SW 1271 (cell line): ENCODE data around the gene NDUFS2.
A peak's percentile ranks its signal among the peaks of the same experiment; 100 is the strongest.

Source experiments
- DNase-seq, 2 experiments: peaks; one replicate each; lab custom pipeline; 2025; lab: John Stamatoyannopoulos, UW

The NDUFS2 gene

DNA sequence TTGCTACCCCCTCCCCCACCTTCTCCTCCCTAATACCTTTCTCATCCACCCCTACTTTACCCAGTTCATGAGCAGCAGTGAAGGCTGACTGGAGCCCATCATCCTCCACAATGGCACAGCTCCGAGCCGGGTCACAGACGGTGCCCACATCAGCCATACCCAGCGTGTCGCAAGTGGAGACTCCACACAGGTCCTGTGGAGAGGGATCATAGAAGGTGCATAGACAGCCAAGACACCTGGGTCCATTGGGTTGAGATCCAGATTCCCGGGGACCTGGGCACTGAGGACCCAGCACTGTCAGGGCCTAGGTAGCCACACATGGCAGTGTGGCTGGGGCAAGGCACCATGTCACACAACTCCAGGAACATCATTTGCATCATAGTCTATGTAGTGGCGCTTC, 6.1 kb upstream of the NDUFS2 start:
- DNase-seq: no peak

- no peak for DNase-seq
Measured at GRCh38 chr1:161196521-161197451, 5.4 kb upstream of the NDUFS2 start.

- no peak for DNase-seq
Measured at GRCh38 chr1:161197560-161198193, 4.5 kb upstream of the NDUFS2 start.

DNA sequence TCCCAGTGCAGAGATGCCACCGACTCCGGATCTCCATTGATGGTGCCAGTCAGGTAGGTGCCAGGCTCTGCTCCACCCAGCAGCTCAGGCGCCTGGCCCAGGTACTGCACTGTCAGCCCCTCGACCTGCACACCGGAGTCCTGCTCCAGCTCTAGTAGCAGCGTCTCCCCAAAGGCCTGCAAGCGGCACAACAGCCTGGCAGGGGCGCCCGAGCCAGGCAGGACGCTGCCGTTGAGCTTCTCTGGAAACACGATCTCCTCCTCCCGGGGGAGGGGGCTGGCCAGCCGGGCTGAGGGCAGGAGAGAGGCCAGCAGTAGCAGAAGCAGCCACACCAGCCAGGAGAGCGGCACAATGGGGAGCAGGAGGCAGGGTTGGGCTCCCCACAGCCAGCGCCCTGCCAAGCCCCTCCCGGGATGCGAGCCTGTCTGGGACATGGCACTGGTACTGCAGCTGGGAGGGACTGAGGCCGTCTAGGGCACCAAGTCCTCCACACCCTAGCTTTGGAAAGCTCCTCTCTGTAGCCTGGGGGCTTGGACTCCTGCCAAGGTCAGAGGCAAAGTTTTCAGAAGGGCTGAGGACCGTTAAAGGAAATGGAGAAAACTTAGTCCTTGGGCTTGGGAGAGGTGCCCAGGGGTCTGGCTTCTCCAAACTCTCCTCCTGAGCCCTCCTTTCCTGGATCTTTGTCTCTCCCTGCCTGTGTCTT, 3.8 kb upstream of the NDUFS2 start:
- DNase-seq: no peak

GRCh38 chr1:161198897-161199431, 3.2 kb upstream of the NDUFS2 start, which contains the start of gene ADAMTS4:
Gene ADAMTS4 (minus strand): TSS chr1:161199054. CDS start chr1:161198627, 427 bp downstream.
- no peak for DNase-seq

- DNase-seq: no peak
Measured at GRCh38 chr1:161199506-161200139, 2.5 kb upstream of the NDUFS2 start.

DNA sequence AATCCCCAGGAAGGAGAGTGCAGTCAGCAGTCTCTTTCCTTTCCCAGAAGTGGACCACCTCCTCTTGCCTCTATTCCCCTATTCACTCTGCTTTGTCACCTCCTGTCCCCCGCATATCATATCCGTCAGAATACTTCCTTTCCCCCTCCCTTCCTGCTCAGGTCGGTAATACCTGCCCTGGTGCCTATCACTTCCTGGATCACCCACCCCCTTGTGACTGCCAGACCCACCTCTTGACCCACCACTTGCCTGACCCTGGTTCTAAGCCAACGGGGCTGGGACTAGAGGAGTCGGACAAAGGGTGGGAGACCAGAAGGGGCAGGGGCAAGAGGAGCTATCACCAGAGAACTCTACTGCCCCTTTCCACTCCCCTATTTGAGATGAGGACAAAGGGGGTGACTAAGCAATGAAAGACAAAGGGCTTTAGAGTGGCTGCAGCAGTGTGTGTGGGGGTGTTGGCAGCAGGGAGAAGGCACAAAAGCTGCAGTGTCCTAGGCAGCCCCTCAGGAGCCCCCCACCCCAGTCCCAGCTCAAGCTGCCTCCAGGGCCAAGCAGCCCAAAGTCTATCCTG, 1.7 kb upstream of the NDUFS2 start:
- DNase-seq: no peak

DNA sequence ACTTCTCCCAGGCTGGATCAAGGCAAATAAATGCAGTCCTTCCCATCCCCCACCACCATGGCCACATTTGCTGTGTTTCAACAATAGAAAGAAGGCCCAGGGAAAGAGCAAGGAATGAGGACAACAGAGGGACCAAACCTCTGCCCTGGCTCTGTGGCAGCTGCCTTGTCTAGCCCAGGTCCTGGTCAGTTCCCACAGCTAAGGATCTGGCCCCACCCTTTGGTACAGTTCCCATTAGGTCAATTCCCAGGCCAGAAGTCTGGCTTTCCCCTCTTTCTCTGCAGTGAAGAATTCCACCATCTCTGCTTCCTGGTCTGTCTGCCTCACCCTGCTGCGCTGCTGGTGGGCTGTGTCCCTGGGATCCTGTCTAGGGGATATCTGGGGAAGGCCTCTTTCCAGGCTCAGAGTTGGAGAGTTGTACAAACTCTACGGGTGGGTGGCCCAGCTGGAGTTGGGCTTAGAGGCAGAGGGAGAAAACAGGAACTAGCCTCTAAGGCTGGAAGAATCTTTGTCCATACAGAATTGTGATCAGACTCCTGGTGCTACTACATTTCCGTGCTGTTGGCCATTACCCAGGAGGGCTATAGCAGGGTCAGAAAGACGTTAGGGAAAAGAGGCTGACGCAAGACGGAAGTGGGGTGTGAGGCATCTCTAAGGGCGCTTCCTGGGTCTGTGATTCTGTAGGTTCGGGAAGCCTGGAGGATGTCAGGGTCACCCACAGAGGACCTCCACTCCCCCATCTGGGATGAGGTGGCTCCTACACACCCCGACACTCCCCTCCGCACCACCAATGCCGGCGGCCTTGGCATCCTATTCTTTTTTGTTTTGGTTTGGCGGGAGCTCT, 953 bp upstream of the NDUFS2 start:
- DNase-seq: no peak

- no peak for DNase-seq
Measured at GRCh38 chr1:161206411-161207140, 4.4 kb downstream of the NDUFS2 start.

DNA sequence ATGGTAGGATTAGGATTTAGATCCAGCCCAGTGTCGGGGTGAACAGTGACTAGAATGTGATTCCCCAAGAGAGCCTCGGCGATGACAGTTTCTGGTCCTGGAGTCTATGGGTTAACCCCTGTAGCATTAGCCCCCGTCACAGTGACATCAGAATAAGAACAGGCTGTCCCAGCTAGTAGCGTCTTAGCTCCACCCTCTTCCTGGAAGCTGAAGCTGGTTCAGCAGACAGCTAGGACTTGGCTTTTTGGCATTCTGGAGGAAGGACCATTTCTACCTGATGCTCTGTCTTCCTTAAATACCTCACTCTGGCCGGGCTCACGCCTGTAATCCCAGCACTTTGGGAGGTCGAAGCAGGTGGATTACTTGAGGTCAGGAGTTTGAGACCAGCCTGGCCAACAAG, 5.0 kb downstream of the NDUFS2 start:
- no peak for DNase-seq

DNA sequence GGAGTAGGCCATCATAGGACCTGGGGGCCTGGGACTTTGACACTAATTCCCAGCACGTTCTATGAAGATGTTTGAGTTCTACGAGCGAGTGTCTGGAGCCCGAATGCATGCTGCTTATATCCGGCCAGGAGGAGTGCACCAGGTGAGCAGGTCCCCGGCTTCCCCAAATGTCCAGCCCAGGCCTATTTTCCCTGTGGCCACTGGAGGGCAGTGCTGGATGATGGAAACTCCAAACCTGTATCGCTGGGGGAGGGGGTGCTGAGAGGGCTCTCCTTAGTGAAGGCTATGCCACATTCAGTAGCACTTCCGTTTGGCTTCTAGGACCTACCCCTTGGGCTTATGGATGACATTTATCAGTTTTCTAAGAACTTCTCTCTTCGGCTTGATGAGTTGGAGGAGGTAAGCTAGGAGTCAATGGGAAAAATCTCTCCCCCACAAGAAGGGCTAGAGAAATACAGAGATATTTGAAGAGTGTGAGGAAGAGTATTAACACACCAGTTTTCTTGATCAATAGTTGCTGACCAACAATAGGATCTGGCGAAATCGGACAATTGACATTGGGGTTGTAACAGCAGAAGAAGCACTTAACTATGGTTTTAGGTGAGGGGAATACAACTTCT, 7.7 kb downstream of the NDUFS2 start:
- DNase-seq: peak in 1 of 2 experiments; percentile 39

GRCh38 chr1:161214369-161214768, 12.2 kb downstream of the NDUFS2 start:
- DNase-seq: no peak

- no peak for DNase-seq
Measured at GRCh38 chr1:161215076-161215475, 12.9 kb downstream of the NDUFS2 start, which contains the start of gene FCER1G. Gene FCER1G (plus strand): TSS chr1:161215295. CDS start chr1:161215322, 27 bp downstream.

DNA sequence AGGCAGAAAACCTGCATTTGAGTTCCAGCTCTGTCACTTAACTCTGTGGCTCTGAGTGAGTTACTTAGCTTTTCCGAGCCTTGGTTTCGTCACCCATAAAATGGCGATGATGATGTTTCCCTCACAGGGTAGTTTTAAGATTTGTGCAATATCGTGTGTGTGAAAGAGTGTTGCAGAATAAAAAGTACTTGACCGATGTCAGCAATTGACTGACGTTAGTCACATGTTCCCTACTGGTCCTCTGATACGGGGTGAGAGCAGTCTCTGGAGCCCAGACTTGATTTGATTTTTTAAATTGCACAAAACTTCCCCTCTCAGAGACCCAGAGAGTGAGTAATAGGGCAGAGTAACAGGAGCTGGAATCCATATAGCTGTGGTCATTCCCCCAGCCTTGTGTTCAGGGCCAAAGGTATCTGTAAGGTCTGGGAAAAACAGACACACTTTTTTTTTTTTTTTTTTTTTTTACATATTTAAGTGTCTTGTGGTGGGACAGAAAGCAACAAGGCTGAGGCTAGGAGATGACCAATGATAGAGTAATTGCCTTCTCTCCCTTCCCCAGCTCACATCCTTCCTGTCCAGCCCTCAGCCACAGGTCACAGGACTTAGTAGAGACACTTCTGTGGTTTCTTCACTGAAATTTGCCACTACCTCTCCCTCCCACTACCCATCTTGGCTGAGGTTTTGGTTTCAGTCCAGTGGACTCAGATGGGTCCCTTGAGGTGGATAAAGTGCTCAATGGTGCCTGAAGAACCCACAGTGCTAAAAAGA, 15.0 kb downstream of the NDUFS2 start:
- no peak for DNase-seq

- DNase-seq: no peak
Measured at GRCh38 chr1:161217831-161218230, 15.7 kb downstream of the NDUFS2 start.

DNA sequence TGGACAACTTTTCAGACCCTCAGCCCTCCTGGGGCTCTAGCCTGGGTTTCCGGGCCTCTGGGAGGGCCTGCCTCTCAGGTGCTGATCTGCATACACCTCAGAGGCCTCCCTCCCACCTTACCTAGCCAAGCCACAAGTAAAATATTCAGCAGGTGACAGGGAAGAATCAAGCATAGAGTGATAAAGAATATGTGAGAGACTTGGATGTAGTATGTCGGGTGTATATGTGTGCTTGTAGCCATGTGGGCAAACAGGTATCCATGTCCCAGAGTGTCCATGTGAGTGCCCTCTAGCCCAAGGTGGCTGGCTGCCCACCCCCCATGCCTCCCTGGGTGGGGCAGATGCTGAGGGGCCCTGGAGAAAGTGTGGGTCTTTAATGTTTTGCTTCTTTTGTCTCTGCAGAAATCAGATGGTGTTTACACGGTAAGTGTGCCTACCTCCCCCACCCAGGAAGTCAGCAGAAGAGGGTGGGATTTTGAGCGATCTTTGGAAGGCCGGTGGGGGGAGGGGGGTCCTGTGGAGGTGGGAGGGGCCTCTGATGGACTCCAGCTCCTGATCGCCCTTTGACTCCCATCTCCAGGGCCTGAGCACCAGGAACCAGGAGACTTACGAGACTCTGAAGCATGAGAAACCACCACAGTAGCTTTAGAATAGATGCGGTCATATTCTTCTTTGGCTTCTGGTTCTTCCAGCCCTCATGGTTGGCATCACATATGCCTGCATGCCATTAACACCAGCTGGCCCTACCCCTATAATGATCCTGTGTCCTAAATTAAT, 16.3 kb downstream of the NDUFS2 start:
- DNase-seq: no peak

DNA sequence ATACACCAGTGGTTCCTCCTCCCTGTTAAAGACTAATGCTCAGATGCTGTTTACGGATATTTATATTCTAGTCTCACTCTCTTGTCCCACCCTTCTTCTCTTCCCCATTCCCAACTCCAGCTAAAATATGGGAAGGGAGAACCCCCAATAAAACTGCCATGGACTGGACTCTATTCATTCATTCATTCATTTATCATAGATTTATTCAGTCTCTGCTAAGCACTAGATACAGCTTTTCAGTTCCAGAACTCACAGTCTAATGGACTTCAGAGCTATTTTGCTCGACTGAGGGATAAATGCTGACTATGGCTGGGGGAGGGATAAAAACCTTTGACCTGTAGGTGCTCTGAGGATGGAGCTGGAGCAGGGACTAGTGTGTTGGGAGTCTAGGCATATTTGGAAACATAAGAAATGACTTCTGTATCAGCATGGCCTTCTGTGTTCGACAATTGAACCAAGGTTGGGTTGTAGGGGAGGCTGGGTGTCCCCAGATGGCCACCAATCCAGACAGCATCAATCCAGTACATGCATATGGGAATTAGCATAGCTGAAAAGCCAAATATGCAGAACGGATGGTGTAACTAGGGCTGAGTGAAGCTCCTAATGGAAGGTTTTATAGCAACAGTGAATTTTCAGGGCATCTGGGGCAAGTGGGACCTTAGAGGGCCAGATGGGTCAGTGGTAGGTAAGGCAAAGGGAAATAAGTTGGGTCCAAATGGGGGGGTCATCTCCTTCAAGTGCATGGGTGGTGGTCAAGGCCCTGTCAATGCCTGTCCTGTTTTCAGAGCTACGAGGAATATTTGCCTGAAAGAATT, 17.1 kb downstream of the NDUFS2 start:
- DNase-seq: no peak
